Neural cell (in vitro differentiated cells): Measurements from ENCODE around the gene SCUBE2. TPM values are rescaled to one million over a fixed set of nuclear protein-coding genes. Genes with fewer than 3 reads are reported as not detected.
"Not testable (repeated sequence)": the region's sequence is repeated elsewhere in the genome, so short reads cannot be mapped to it uniquely, and the experiment has no call there.

Experiments used
- H2AFZ ChIP-seq: fragments of 200-600, 300-800 bp; sonication (generic), shearing (Covaris generic); 2 replicates; pipeline ENCODE4 v1.6.0; 2014; ENCODE audit warnings: low read depth, mild to moderate bottlenecking, antibody characterized with exemption, low read length, moderate library complexity
- H3F3A ChIP-seq: fragments of 200-600 bp; shearing (Covaris generic); 2 replicates; pipeline ENCODE4 v1.6.1; 2016; ENCODE audit warnings: mild to moderate bottlenecking, moderate library complexity, mixed read lengths, antibody characterized with exemption, low read length; ENCODE audit not compliant: insufficient read depth, poor library complexity, severe bottlenecking
- H3K27ac ChIP-seq: fragments of 200-600, 300-800 bp; sonication (generic), shearing (Covaris generic); 2 replicates; pipeline ENCODE4 v1.5.1; 2014; ENCODE audit warnings: mild to moderate bottlenecking, low read length, moderate library complexity
- H3K27me3 ChIP-seq: fragments of 300-800, 200-600 bp; sonication (generic), shearing (Covaris generic); 2 replicates; pipeline ENCODE4 v1.6.0; 2014; ENCODE audit warnings: mild to moderate bottlenecking, low read depth, low read length, moderate library complexity; ENCODE audit not compliant: insufficient read depth
- H3K36me3 ChIP-seq: fragments of 300-800, 200-600 bp; sonication (generic), shearing (Covaris generic); 2 replicates; pipeline ENCODE4 v1.5.1; 2014; ENCODE audit warnings: mild to moderate bottlenecking, antibody characterized with exemption, low read length, moderate library complexity; ENCODE audit not compliant: insufficient read depth
- H3K4me2 ChIP-seq: fragments of 300-800, 200-600 bp; sonication (generic), shearing (Covaris generic); 2 replicates; pipeline ENCODE4 v1.6.0; 2014; ENCODE audit warnings: mild to moderate bottlenecking, low read length
- H3K4me3 ChIP-seq: fragments of 300-800, 200-600 bp; sonication (generic), shearing (Covaris generic); 2 replicates; pipeline ENCODE4 v1.5.1; 2014; ENCODE audit warnings: mild to moderate bottlenecking, low read length, moderate library complexity
- H3K79me2 ChIP-seq: fragments of 200-600 bp; shearing (Covaris generic); replicated peaks from 2 replicates; pipeline ENCODE4 v1.6.0; 2014; ENCODE audit warnings: mild to moderate bottlenecking, low read length, moderate library complexity; ENCODE audit not compliant: insufficient read depth
- H3K9ac ChIP-seq: fragments of 300-800, 200-600 bp; sonication (generic), shearing (Covaris generic); 2 replicates; pipeline ENCODE4 v1.6.1; 2016; ENCODE audit warnings: mild to moderate bottlenecking, low read length, mixed read lengths
- H3K9me2 ChIP-seq: fragments of 200-600 bp; shearing (Covaris generic); 2 replicates; pipeline ENCODE4 v1.6.1; 2016; ENCODE audit warnings: mild to moderate bottlenecking, low read length, mixed read lengths; ENCODE audit not compliant: insufficient read depth
- H3K9me3 ChIP-seq: fragments of 200-600, 300-800 bp; sonication (generic), shearing (Covaris generic); 2 replicates; pipeline ENCODE4 v1.6.1; 2016; ENCODE audit warnings: mild to moderate bottlenecking, mixed run types, low read length, moderate library complexity, mixed read lengths
- H4K20me1 ChIP-seq: fragments of 200-600 bp; shearing (Covaris generic); 2 replicates; pipeline ENCODE4 v1.6.1; 2016; ENCODE audit warnings: mild to moderate bottlenecking, mixed run types; ENCODE audit not compliant: insufficient read depth
- CTCF ChIP-seq: fragments of 450-650 bp; IDR thresholded peaks from 2 replicates; pipeline ENCODE4 v1.5.1; 2014; ENCODE audit warnings: antibody characterized with exemption, mild to moderate bottlenecking, moderate library complexity; ENCODE audit not compliant: poor library complexity, severe bottlenecking
- EP300 ChIP-seq: fragments of 450-650 bp; conservative IDR thresholded peaks from 2 replicates; pipeline ENCODE4 v1.6.1; 2014; ENCODE audit warnings: antibody characterized with exemption, mild to moderate bottlenecking, moderate library complexity; ENCODE audit not compliant: poor library complexity, severe bottlenecking
- EZH2 ChIP-seq: fragments of 200-600, 300-800 bp; shearing (Covaris generic), sonication (generic); IDR thresholded peaks from 2 replicates; pipeline ENCODE4 v1.6.1; 2014; ENCODE audit warnings: antibody characterized with exemption, low read length, borderline replicate concordance, mild to moderate bottlenecking; ENCODE audit not compliant: insufficient read depth, poor library complexity, severe bottlenecking
- MXI1 ChIP-seq: fragments of 450-650 bp; conservative IDR thresholded peaks from 2 replicates; pipeline ENCODE4 v1.6.1; 2014; ENCODE audit warnings: antibody characterized with exemption, mild to moderate bottlenecking; ENCODE audit not compliant: poor library complexity, severe bottlenecking
- POLR2AphosphoS5 ChIP-seq: IDR thresholded peaks from 2 replicates; pipeline ENCODE4 v1.6.1; 2012
- RAD21 ChIP-seq: fragments of 450-650 bp; conservative IDR thresholded peaks from 2 replicates; pipeline ENCODE4 v1.6.1; 2014; ENCODE audit warnings: antibody characterized with exemption, mild to moderate bottlenecking, moderate library complexity
- REST ChIP-seq: IDR thresholded peaks from 2 replicates; pipeline ENCODE4 v1.6.1; 2012; ENCODE audit warnings: borderline replicate concordance
- SMC3 ChIP-seq: fragments of 450-650 bp; conservative IDR thresholded peaks from 2 replicates; pipeline ENCODE4 v1.6.1; 2014; ENCODE audit warnings: antibody characterized with exemption, mild to moderate bottlenecking, moderate library complexity; ENCODE audit not compliant: poor library complexity
- TAF1 ChIP-seq: IDR thresholded peaks from 2 replicates; pipeline ENCODE4 v1.6.1; 2012; ENCODE audit warnings: low read depth
- polyA plus RNA-seq: library from polyadenylated mRNA; depleted of rRNA; stranded (reverse); fragments of >200 nt; gene quantifications from 2 replicates; pipeline ENCODE4 v1.2.3, GENCODE V29; 2014

SCUBE2 gene
- polyA plus RNA-seq, 1 donor from 2014 or later = 2.6 TPM

- no peak overlapping the region for H3K4me2 ChIP-seq
- H3K4me3 ChIP-seq = no peak overlapping the region
- H3K79me2 ChIP-seq = no peaks in the 10 kb centered on the region
- no peak overlapping the region for H2AFZ ChIP-seq
- no peaks in the 10 kb centered on the region for H3K9me2 ChIP-seq
- no peaks in the 10 kb centered on the region for H4K20me1 ChIP-seq
- no peak overlapping the region for H3K27ac ChIP-seq
- H3K27me3 ChIP-seq = no peaks in the 10 kb centered on the region
- no peaks in the 10 kb centered on the region for H3K36me3 ChIP-seq
- H3F3A ChIP-seq = no peaks in the 10 kb centered on the region
- no peak overlapping the region for H3K9ac ChIP-seq
- H3K9me3 ChIP-seq = no peaks in the 10 kb centered on the region
- TF ChIP-seq EP300 (no peak), POLR2AphosphoS5 (no peak), EZH2 (no peak), RAD21 (no peak), TAF1 (no peak), CTCF (no peak), MXI1 (no peak), SMC3 (no peak), REST (no peak)
Observed at GRCh38 chr11:8988329-8989234, 102.8 kb downstream of the SCUBE2 start.

GRCh38 chr11:8987446-8987845, 104.0 kb downstream of the SCUBE2 start:
- Histone ChIP-seq H3K79me2 (no peaks in the 10 kb centered on the region), H4K20me1 (no peaks in the 10 kb centered on the region), H3F3A (no peaks in the 10 kb centered on the region), H3K9ac (no peak overlapping the region), H3K9me2 (no peaks in the 10 kb centered on the region), H3K4me3 (no peak overlapping the region), H3K9me3 (no peaks in the 10 kb centered on the region), H2AFZ (no peak overlapping the region), H3K36me3 (no peaks in the 10 kb centered on the region), H3K27ac (no peak overlapping the region), H3K27me3 (no peaks in the 10 kb centered on the region), H3K4me2 (no peak overlapping the region)
- TF ChIP-seq MXI1 = no peak
- TF ChIP-seq TAF1 = no peak
- no peak for TF ChIP-seq SMC3
- TF ChIP-seq EP300 = no peak
- no peak for TF ChIP-seq EZH2
- TF ChIP-seq REST = no peak
- TF ChIP-seq POLR2AphosphoS5 = no peak
- TF ChIP-seq CTCF = no peak
- no peak for TF ChIP-seq RAD21

GRCh38 chr11:8986772-8987171, 104.6 kb downstream of the SCUBE2 start:
- not testable (repeated sequence) for H4K20me1 ChIP-seq, H3K9me2 ChIP-seq, H3K4me3 ChIP-seq, H3K4me2 ChIP-seq, H3K79me2 ChIP-seq, H3K27ac ChIP-seq, H3K9ac ChIP-seq, H3K27me3 ChIP-seq, H2AFZ ChIP-seq, H3K9me3 ChIP-seq, H3F3A ChIP-seq, H3K36me3 ChIP-seq
